ENCODE data around the gene FRYL.
A peak's percentile ranks its signal among the peaks of the same experiment; 100 is the strongest.

Gene FRYL

DNA sequence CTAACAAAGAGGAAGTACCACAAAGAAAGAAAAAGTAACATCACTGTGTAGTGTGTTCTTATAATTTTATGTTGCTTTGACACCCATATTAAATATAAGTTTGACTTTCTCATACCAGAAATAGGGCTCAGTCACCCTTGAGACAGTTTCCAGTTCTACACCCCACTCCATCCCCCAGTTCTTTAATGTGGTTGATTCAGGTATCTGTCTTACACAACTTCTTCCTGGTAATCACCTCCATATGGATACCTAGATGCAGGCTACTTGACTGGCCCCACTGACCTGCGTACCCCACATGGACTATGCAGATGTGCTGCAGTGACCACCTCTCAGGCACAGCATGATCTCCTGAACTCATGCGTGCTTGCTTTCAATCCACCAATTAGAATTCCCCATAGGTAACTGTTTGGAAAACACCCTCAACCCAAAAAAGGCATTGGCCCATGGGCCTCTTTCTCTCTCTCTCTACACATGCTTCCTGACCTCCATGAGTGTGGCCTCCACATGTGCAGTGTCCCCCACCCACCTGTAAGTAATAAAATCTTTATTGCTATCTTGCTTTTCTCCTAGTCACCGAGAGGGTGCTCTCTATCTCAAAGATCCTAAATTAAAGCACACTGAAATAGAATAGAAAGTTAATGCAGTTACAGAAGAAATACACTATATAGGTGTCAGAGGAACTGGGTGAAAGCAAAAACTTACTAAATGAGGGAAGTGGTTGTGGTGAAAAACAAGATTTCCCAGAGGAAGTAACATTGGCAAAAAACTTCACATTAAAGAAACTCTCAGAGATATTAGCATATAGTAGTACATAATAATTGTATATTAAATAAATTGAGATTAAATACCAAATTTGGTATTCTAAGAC, 191.6 kb downstream of the FRYL start:
- no peaks in the 10 kb centered on the region for H3F3A ChIP-seq (ENCODE audit: insufficient read depth, low read length)
- H2AFZ ChIP-seq (ENCODE audit: low read length): no peak overlapping the region
- no peaks in the 10 kb centered on the region for H3K4me1 ChIP-seq (ENCODE audit: insufficient read depth, low read length, severe bottlenecking)
- peaks cover 50% of the 10 kb centered on the region; the same call in 1 of the 2 replicates for H3K36me3 ChIP-seq (ENCODE audit: insufficient read depth, low read length)
- H3K9ac ChIP-seq (ENCODE audit: low read length): no peak overlapping the region
- H3K9me3 ChIP-seq (ENCODE audit: low read length): no peaks in the 10 kb centered on the region
- no peak overlapping the region for H3K27ac ChIP-seq (ENCODE audit: low read depth, low read length, poor library complexity, severe bottlenecking)
- no peaks in the 10 kb centered on the region for H3K79me2 ChIP-seq (ENCODE audit: insufficient read depth, low read length)
- H3K4me2 ChIP-seq (ENCODE audit: low read length): no peak overlapping the region
- H3K27me3 ChIP-seq (ENCODE audit: insufficient read depth, low read length): no peaks in the 10 kb centered on the region
- H4K20me1 ChIP-seq (ENCODE audit: insufficient read depth, low read length): no peaks in the 10 kb centered on the region
- H3K9me2 ChIP-seq (ENCODE audit: low read depth, low read length): no peaks in the 10 kb centered on the region
- TF ChIP-seq EZH2 (IDR thresholded peaks at IDR 0.05; ENCODE audit: borderline replicate concordance, low read length): no peak
- TF ChIP-seq, protein P1, sequence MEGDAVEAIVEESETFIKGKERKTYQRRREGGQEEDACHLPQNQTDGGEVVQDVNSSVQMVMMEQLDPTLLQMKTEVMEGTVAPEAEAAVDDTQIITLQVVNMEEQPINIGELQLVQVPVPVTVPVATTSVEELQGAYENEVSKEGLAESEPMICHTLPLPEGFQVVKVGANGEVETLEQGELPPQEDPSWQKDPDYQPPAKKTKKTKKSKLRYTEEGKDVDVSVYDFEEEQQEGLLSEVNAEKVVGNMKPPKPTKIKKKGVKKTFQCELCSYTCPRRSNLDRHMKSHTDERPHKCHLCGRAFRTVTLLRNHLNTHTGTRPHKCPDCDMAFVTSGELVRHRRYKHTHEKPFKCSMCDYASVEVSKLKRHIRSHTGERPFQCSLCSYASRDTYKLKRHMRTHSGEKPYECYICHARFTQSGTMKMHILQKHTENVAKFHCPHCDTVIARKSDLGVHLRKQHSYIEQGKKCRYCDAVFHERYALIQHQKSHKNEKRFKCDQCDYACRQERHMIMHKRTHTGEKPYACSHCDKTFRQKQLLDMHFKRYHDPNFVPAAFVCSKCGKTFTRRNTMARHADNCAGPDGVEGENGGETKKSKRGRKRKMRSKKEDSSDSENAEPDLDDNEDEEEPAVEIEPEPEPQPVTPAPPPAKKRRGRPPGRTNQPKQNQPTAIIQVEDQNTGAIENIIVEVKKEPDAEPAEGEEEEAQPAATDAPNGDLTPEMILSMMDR (IDR thresholded peaks at IDR 0.05; ENCODE audit: low read length): peak; percentile 38
- no peak overlapping the region for H3K4me3 ChIP-seq (ENCODE audit: low read depth, low read length, poor library complexity, severe bottlenecking)

DNA sequence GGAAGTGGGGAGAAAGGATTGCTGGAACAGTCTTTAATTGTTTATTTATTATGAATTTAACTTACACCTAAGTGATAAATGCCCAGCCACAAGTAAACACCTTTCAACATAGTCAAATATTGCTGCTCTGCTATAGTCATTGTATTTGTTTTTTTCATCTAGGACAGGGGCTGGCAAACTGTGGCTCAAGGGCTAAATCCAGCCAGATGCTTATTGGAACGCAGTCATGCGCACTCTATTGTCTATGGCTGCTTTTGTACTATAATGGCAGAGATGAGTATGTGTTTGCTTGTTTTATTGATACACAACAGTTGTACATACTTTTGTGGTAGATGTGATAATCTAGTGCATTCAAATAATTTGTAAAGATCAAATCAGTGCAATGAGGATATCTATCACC, 194.7 kb downstream of the FRYL start:
- Histone ChIP-seq H3K36me3 (ENCODE audit: insufficient read depth, low read length) (peaks cover 62% of the 10 kb centered on the region; the same call in 1 of the 2 replicates), H2AFZ (ENCODE audit: low read length) (no peak overlapping the region), H3K9ac (ENCODE audit: low read length) (no peak overlapping the region), H3K4me1 (ENCODE audit: insufficient read depth, low read length, severe bottlenecking) (no peaks in the 10 kb centered on the region), H4K20me1 (ENCODE audit: insufficient read depth, low read length) (no peaks in the 10 kb centered on the region), H3K4me3 (ENCODE audit: low read depth, low read length, poor library complexity, severe bottlenecking) (no peak overlapping the region), H3K4me2 (ENCODE audit: low read length) (no peak overlapping the region), H3K27ac (ENCODE audit: low read depth, low read length, poor library complexity, severe bottlenecking) (no peak overlapping the region), H3K9me2 (ENCODE audit: low read depth, low read length) (no peaks in the 10 kb centered on the region), H3K79me2 (ENCODE audit: insufficient read depth, low read length) (no peaks in the 10 kb centered on the region), H3K9me3 (ENCODE audit: low read length) (no peaks in the 10 kb centered on the region), H3F3A (ENCODE audit: insufficient read depth, low read length) (no peaks in the 10 kb centered on the region), H3K27me3 (ENCODE audit: insufficient read depth, low read length) (no peaks in the 10 kb centered on the region)
- TF ChIP-seq EZH2 (IDR thresholded peaks at IDR 0.05; ENCODE audit: borderline replicate concordance, low read length): no peak
- TF ChIP-seq, protein P1 (IDR thresholded peaks at IDR 0.05; ENCODE audit: low read length): no peak

DNA sequence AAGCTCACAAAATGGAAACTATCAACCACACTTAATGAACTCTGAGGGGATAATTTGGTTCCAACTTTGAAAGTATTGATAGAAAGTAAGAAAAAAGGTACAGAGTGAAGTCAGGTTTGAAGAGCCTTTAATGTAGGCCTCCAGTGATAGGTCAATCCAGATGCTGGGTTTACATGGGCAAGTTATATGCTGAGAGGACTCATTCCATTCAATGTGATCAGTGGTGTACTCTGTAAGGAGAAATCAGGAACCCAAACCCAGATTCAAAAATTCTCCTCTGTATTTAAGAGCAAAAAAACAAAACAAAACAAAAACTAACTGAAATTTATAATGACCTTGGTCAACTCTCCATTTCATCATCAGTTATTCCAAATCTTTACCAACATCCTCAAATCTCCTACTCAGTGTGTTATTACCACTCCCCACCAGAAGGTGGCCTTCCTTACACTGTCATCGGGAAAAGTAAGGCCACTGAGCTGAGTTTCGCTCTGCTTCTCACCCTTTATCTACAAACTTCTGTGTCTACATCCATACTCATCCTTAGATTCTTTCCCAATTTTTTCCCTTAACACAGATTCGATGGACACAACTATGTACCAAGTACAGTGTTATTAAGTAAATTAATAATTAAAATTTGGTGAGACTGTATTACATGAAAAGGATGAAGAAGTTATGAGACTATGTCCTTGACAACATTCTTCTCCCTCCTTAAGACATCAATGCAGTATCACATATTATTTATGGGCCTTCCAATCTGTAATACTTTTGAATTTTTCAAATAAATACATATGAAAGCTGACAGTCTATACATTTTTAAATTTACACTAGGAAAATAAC, 201.7 kb downstream of the FRYL start:
- H3F3A ChIP-seq (ENCODE audit: insufficient read depth, low read length): 0 out of 2 replicates have a peak, but pooled peaks cover 8% of the 10 kb centered on the region
- H3K9me2 ChIP-seq (ENCODE audit: low read depth, low read length): no peaks in the 10 kb centered on the region
- H3K9ac ChIP-seq (ENCODE audit: low read length): no peak overlapping the region
- TF ChIP-seq, protein P1 (IDR thresholded peaks at IDR 0.05; ENCODE audit: low read length): peak; percentile 88
- no peak for TF ChIP-seq EZH2 (IDR thresholded peaks at IDR 0.05; ENCODE audit: borderline replicate concordance, low read length)
- peaks cover 45% of the 10 kb centered on the region; the same call in 1 of the 2 replicates for H3K36me3 ChIP-seq (ENCODE audit: insufficient read depth, low read length)
- no peak overlapping the region for H3K4me2 ChIP-seq (ENCODE audit: low read length)
- H3K9me3 ChIP-seq (ENCODE audit: low read length): no peaks in the 10 kb centered on the region
- H3K4me3 ChIP-seq (ENCODE audit: low read depth, low read length, poor library complexity, severe bottlenecking): no peak overlapping the region
- no peaks in the 10 kb centered on the region for H3K27me3 ChIP-seq (ENCODE audit: insufficient read depth, low read length)
- no peaks in the 10 kb centered on the region for H3K4me1 ChIP-seq (ENCODE audit: insufficient read depth, low read length, severe bottlenecking)
- no peak overlapping the region for H3K27ac ChIP-seq (ENCODE audit: low read depth, low read length, poor library complexity, severe bottlenecking)
- H4K20me1 ChIP-seq (ENCODE audit: insufficient read depth, low read length): no peaks in the 10 kb centered on the region
- no peaks in the 10 kb centered on the region for H3K79me2 ChIP-seq (ENCODE audit: insufficient read depth, low read length)
- no peak overlapping the region for H2AFZ ChIP-seq (ENCODE audit: low read length)

Measured in OCI-LY1 (cell line).